OCI-LY7 (cell line): ENCODE results near the gene TRPM3.

ENCODE experiments used
- EZH2phosphoT487 ChIP-seq: fragments of 200-600 bp; sonication (generic); IDR thresholded peaks from 2 replicates; pipeline ENCODE4 v1.6.1; 2018; ENCODE audit warnings: low read depth, borderline replicate concordance, mild to moderate bottlenecking, mixed run types, antibody characterized with exemption, low read length, moderate library complexity, mixed read lengths
- TF ChIP-seq, protein P1 (sequence below): fragments of 200-600 bp; sonication (generic); conservative IDR thresholded peaks from 2 replicates; pipeline ENCODE4 v1.5.1; 2014; ENCODE audit warnings: mild to moderate bottlenecking, antibody characterized with exemption, low read length, moderate library complexity, mixed read lengths

- TF ChIP-seq, protein P1, sequence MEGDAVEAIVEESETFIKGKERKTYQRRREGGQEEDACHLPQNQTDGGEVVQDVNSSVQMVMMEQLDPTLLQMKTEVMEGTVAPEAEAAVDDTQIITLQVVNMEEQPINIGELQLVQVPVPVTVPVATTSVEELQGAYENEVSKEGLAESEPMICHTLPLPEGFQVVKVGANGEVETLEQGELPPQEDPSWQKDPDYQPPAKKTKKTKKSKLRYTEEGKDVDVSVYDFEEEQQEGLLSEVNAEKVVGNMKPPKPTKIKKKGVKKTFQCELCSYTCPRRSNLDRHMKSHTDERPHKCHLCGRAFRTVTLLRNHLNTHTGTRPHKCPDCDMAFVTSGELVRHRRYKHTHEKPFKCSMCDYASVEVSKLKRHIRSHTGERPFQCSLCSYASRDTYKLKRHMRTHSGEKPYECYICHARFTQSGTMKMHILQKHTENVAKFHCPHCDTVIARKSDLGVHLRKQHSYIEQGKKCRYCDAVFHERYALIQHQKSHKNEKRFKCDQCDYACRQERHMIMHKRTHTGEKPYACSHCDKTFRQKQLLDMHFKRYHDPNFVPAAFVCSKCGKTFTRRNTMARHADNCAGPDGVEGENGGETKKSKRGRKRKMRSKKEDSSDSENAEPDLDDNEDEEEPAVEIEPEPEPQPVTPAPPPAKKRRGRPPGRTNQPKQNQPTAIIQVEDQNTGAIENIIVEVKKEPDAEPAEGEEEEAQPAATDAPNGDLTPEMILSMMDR = no peak
- TF ChIP-seq EZH2phosphoT487 = no peak
These were observed 42.0 kb downstream of the TRPM3 start for GRCh38 chr9:71079451-71079850.
